Endothelial cell of umbilical vein (primary cell): ENCODE data around the gene ASB1. TPM values are rescaled to one million over a fixed set of nuclear protein-coding genes. Genes with fewer than 3 reads are reported as not detected.

Experiments
- BruUV-seq: library from RNA; stranded (reverse); fragments of 400-500 nt; replicated peaks from 2 replicates; lab custom pipeline; 2021; lab: Mats Ljungman, UMichigan
- CTCF ChIA-PET: fragments of 300-600, 350-600 bp; sonication (Branson Sonifier 250); formaldehyde crosslinking; loops from one replicate; lab custom pipeline; 2021; ENCODE audit warnings: antibody characterized with exemption, inconsistent platforms; lab: Charles Lee
- POLR2A ChIA-PET: fragments of 300-600, 350-600 bp; sonication (Branson Sonifier 250); formaldehyde crosslinking; loops from one replicate; lab custom pipeline; 2021; ENCODE audit warnings: antibody characterized with exemption, inconsistent platforms; lab: Charles Lee
- DNase-seq: peaks from one replicate; pipeline ENCODE4 v3.0.0-alpha.2; 2011; ENCODE audit warnings: low read depth, low spot score
- FAIRE-seq: peaks from 2 replicates; lab custom pipeline; 2011; peaks lifted over from hg19 to GRCh38; lab: Jason Lieb, UNC
- H2AFZ ChIP-seq: 2 replicates; pipeline ENCODE4 v1.6.0; 2012; ENCODE audit warnings: low read depth, low read length, control low read depth, inconsistent platforms
- H3K27ac ChIP-seq: 2 replicates; pipeline ENCODE4 v1.5.1; 2011; ENCODE audit warnings: low read depth, mild to moderate bottlenecking, control low read depth, low read length, moderate library complexity; ENCODE audit not compliant: insufficient read depth
- H3K27me3 ChIP-seq, 2 experiments: 2 replicates each; pipeline versions ENCODE4 v1.6.0 to v1.6.1; 2011; ENCODE audit warnings: low read length in 2 of 2, mixed read lengths in 1 of 2; ENCODE audit not compliant: control insufficient read depth in 2 of 2, insufficient read depth in 2 of 2
- H3K36me3 ChIP-seq, 2 experiments: 2 replicates in 1 of 2; 3 replicates in 1 of 2; pipeline ENCODE4 v1.5.1; 2011; ENCODE audit warnings: low read length in 2 of 2, mild to moderate bottlenecking in 1 of 2, moderate library complexity in 1 of 2; ENCODE audit not compliant: control insufficient read depth in 2 of 2, insufficient read depth in 2 of 2; ENCODE audit errors: extremely low read depth in 1 of 2
- H3K4me1 ChIP-seq: 3 replicates; pipeline ENCODE4 v1.5.1; 2011; ENCODE audit warnings: mild to moderate bottlenecking, low read length; ENCODE audit not compliant: control insufficient read depth, insufficient read depth; ENCODE audit errors: extremely low read depth
- H3K4me2 ChIP-seq: 2 replicates; pipeline ENCODE4 v1.6.1; 2011; ENCODE audit warnings: low read length, control low read depth, mixed read lengths; ENCODE audit not compliant: insufficient read depth
- H3K4me3 ChIP-seq, 3 experiments: fragments of 200-600 bp in 1 of 3; sonication (generic), shearing (Covaris generic) in 1 of 3; replicated peaks in 1 of 3; 2 replicates each; pipeline ENCODE4 v1.5.1; 2011 to 2016; ENCODE audit warnings: control low read depth in 3 of 3, low read length in 3 of 3, mild to moderate bottlenecking in 2 of 3, inconsistent platforms in 1 of 3, low read depth in 1 of 3, moderate library complexity in 1 of 3; ENCODE audit not compliant: insufficient read depth in 1 of 3
- H3K79me2 ChIP-seq: 2 replicates; pipeline ENCODE4 v1.6.0; 2012; ENCODE audit warnings: low read length, inconsistent platforms; ENCODE audit not compliant: control insufficient read depth, insufficient read depth
- H3K9ac ChIP-seq: replicated peaks from 2 replicates; pipeline ENCODE3; 2011; ENCODE audit warnings: low read length, control low read depth; ENCODE audit not compliant: insufficient read depth; ENCODE audit errors: extremely low read depth
- H3K9me1 ChIP-seq: replicated peaks from 3 replicates; pipeline ENCODE4 v1.6.0; 2011; ENCODE audit warnings: mild to moderate bottlenecking, low read length; ENCODE audit not compliant: control insufficient read depth, insufficient read depth; ENCODE audit errors: extremely low read depth
- H3K9me3 ChIP-seq: replicated peaks from 2 replicates; pipeline ENCODE4 v1.5.1; 2012; ENCODE audit warnings: low read length, inconsistent platforms; ENCODE audit not compliant: control insufficient read depth, insufficient read depth
- H4K20me1 ChIP-seq: replicated peaks from 2 replicates; pipeline ENCODE3; 2011; ENCODE audit warnings: mild to moderate bottlenecking, low read length; ENCODE audit not compliant: control insufficient read depth, insufficient read depth; ENCODE audit errors: extremely low read depth
- CTCF ChIP-seq, 2 donors: IDR thresholded peaks; 1 replicate in 1 of 2; 2 replicates in 1 of 2; pipeline ENCODE4 v1.5.1; 2011; ENCODE audit warnings: low read length in 2 of 2, mild to moderate bottlenecking in 2 of 2, moderate library complexity in 2 of 2, control low read depth in 1 of 2, inconsistent platforms in 1 of 2, low read depth in 1 of 2; ENCODE audit not compliant: insufficient read depth in 1 of 2; ENCODE audit errors: extremely low read depth in 1 of 2
- EZH2 ChIP-seq: IDR thresholded peaks from 2 replicates; pipeline ENCODE4 v1.6.1; 2012; ENCODE audit warnings: borderline replicate concordance, low read depth, mild to moderate bottlenecking, moderate library complexity, low read length, inconsistent platforms; ENCODE audit not compliant: severe bottlenecking
- FOS ChIP-seq: IDR thresholded peaks from 2 replicates; pipeline ENCODE4 v1.6.1; 2011; ENCODE audit warnings: mild to moderate bottlenecking, low read length, moderate library complexity, borderline replicate concordance; ENCODE audit not compliant: insufficient read depth
- GATA2 ChIP-seq: IDR thresholded peaks from 2 replicates; pipeline ENCODE4 v1.7.0; 2011; ENCODE audit warnings: low read depth, mild to moderate bottlenecking, moderate library complexity, mixed read lengths, low read length; ENCODE audit not compliant: insufficient read length, insufficient read depth
- JUN ChIP-seq: IDR thresholded peaks from 2 replicates; pipeline ENCODE4 v1.6.1; 2011; ENCODE audit warnings: borderline replicate concordance, low read depth; ENCODE audit not compliant: insufficient read length, insufficient read depth
- MAX ChIP-seq: IDR thresholded peaks from 2 replicates; pipeline ENCODE4 v1.6.1; 2011; ENCODE audit not compliant: insufficient read depth, insufficient read length
- MYC ChIP-seq: IDR thresholded peaks from one replicate; pipeline ENCODE4 v1.6.1; 2011; ENCODE audit warnings: mild to moderate bottlenecking, low read depth, low read length
- POLR2A ChIP-seq: IDR thresholded peaks from 2 replicates; pipeline ENCODE4 v1.6.1; 2012; ENCODE audit warnings: low read depth, mild to moderate bottlenecking, control low read depth, low read length
- POLR2AphosphoS5 ChIP-seq: IDR thresholded peaks from 2 replicates; pipeline ENCODE4 v1.6.1; 2012; ENCODE audit warnings: low read depth, mild to moderate bottlenecking, control low read depth, low read length, moderate library complexity; ENCODE audit not compliant: insufficient read depth
- dilution Hi-C: fragments of 300-500 bp; cut with MboI; formaldehyde crosslinking; loops from one replicate; pipeline ENCODE4 v1.15.0; 2019; ENCODE audit warnings: low sequenced_read_pairs; ENCODE audit not compliant: extremely low pct_ligation_motif_present
- intact Hi-C: fragments of 100-400 bp; cut with micrococcal nuclease; formaldehyde crosslinking; loops from one replicate; pipeline ENCODE4 v1.10.0; 2022
- polyA plus RNA-seq, 4 experiments: library from polyadenylated mRNA; depleted of rRNA in 3 of 4; stranded (reverse) in 3 of 4; unstranded in 1 of 4; fragments of >200 nt; gene quantifications; 2 replicates each; pipeline versions ENCODE4 v1.2.1 to v1.2.3, GENCODE V29; 2011 to 2012; ENCODE audit warnings: missing spikeins in 1 of 4
- total RNA-seq: library from RNA; stranded (reverse); gene quantifications from 2 replicates; pipeline ENCODE4 v1.2.3, GENCODE V29; 2021

Gene ASB1
- total and polyA plus RNA-seq, 2 donors (not counting 3 experiments of a cell fraction or from before 2014, with no cell fraction given) = 12.3 to 16.2 TPM

GRCh38 chr2:238425505-238425978, 1.2 kb upstream of the ASB1 start:
- H3K36me3 ChIP-seq = no peaks in the 10 kb centered on the region
- TF ChIP-seq MAX (no peak), MYC (no peak), GATA2 (no peak), POLR2AphosphoS5 (no peak), CTCF (IDR thresholded peaks at IDR 0.05; ENCODE audit: extremely low read depth in 1 of 2, insufficient read depth in 1 of 2, low read depth in 1 of 2, low read length in 2 of 2) (no peak), EZH2 (no peak), FOS (no peak), POLR2A (no peak), JUN (no peak)
- dilution Hi-C loops = no loop called here
- peaks cover 32% of the 10 kb centered on the region for H3K79me2 ChIP-seq
- H3K4me3 ChIP-seq = no peak overlapping the region
- POLR2A ChIA-PET = no interaction called here
- no peak for DNase-seq
- H3K9me3 ChIP-seq = no peaks in the 10 kb centered on the region
- no peaks in the 10 kb centered on the region for H3K9me1 ChIP-seq
- no peaks in the 10 kb centered on the region for H3K27me3 ChIP-seq
- no peaks in the 10 kb centered on the region for H4K20me1 ChIP-seq
- intact Hi-C loops = loop anchor here (10.0 kb wide), 1 partner anchor 171 kb away; no protein-coding TSS in a partner anchor
- H3K4me2 ChIP-seq = no peak overlapping the region
- no peak for FAIRE-seq
- CTCF ChIA-PET = interaction anchor here (0.8 kb wide), 1 partner anchor 36 kb away, joined by 3 read pairs; no protein-coding TSS in a partner anchor
- no peak overlapping the region for H3K27ac ChIP-seq
- no peak overlapping the region for H3K9ac ChIP-seq
- no TSS peak for BruUV-seq
- peaks cover 21% of the 10 kb centered on the region for H3K4me1 ChIP-seq
- H2AFZ ChIP-seq = no peak overlapping the region
